MCF 10A (cell line): ENCODE data around the gene TXLNA. TPM values are rescaled to one million over a fixed set of nuclear protein-coding genes. Genes with fewer than 3 reads are reported as not detected.
A peak's percentile ranks its signal among the peaks of the same experiment; 100 is the strongest.

Experiments used
- BruUV-seq: library from RNA; stranded (reverse); fragments of 400-500 nt; replicated peaks from 2 replicates; lab custom pipeline; 2021; lab: Mats Ljungman, UMichigan
- CTCF ChIA-PET: fragments of 300-600 bp; sonication (Branson Sonifier 250); formaldehyde crosslinking; extraction: SDS; loops from one replicate; lab custom pipeline; 2021; ENCODE audit warnings: antibody characterized with exemption, inconsistent platforms; lab: Yijun Ruan, JAX
- POLR2A ChIA-PET: fragments of 300-600, 350-650 bp; sonication (Branson Sonifier 250); formaldehyde crosslinking; extraction: SDS; loops from one replicate; lab custom pipeline; 2020; ENCODE audit warnings: antibody characterized with exemption, inconsistent platforms; lab: Yijun Ruan, JAX
- DNase-seq: peaks from one replicate; pipeline ENCODE4 v3.0.0-alpha.2; 2018; ENCODE audit not compliant: unreplicated experiment
- H3K27ac Mint-ChIP-seq: one replicate; pipeline ENCODE4 v1.8.0; 2022; ENCODE audit warnings: mild to moderate bottlenecking, low read depth, mixed read lengths; ENCODE audit not compliant: unreplicated experiment
- H3K27me3 Mint-ChIP-seq: one replicate; pipeline ENCODE4 v1.8.0; 2022; ENCODE audit warnings: mixed read lengths; ENCODE audit not compliant: insufficient read depth, unreplicated experiment
- H3K36me3 Mint-ChIP-seq: one replicate; pipeline ENCODE4 v1.8.0; 2022; ENCODE audit warnings: mild to moderate bottlenecking, moderate library complexity, mixed read lengths; ENCODE audit not compliant: insufficient read depth, unreplicated experiment
- H3K4me1 Mint-ChIP-seq: one replicate; pipeline ENCODE4 v1.8.0; 2022; ENCODE audit warnings: mixed read lengths; ENCODE audit not compliant: insufficient read depth, unreplicated experiment
- H3K4me3 Mint-ChIP-seq: one replicate; pipeline ENCODE4 v1.8.0; 2022; ENCODE audit warnings: mild to moderate bottlenecking, moderate library complexity, mixed read lengths; ENCODE audit not compliant: unreplicated experiment
- H3K9me3 Mint-ChIP-seq: one replicate; pipeline ENCODE4 v1.8.0; 2022; ENCODE audit warnings: mixed read lengths; ENCODE audit not compliant: unreplicated experiment
- intact Hi-C: fragments of 100-400 bp; cut with micrococcal nuclease; formaldehyde crosslinking; loops from 2 replicates; pipeline ENCODE4 v1.14.1; 2022
- total RNA-seq: library from RNA; stranded (reverse); gene quantifications from 2 replicates; pipeline ENCODE4 v1.2.3, GENCODE V29; 2022
- TF ChIP-seq, protein P1 (sequence below): fragments of 200-600 bp; IDR thresholded peaks from one replicate; pipeline ENCODE4 v1.8.0; 2022; ENCODE audit warnings: antibody characterized with exemption, mild to moderate bottlenecking; ENCODE audit not compliant: unreplicated experiment

Gene TXLNA
- total RNA-seq, 1 experiment from 2014 or later, result 64.8 TPM

DNA sequence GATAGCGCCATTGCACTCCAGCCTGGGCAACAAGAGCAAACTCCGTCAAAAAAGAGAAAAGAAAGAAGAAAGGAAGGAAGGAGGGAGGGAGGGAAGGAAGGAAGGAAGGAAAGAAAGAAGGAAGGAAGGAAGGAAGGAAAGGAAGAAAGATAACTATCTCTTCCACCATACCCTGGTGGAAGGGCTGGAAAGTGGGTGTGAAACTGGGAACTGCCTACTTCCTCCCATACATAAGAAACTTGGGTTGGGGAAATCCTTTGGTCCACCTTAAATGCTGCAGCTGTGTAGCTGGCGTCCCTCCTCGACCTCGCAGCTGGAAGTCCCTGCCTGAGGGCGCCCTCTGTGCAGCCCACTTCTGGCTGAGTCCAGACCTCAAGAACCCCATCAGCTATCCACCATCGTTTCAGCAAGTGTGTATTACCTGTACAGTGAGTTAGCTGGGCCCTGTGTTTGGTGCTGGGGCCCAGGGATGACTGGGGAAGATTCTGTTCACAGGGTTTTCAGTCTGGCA is 62.9 kb downstream of the TXLNA start:
- intact Hi-C loops, result no loop called here
- Mint-ChIP-seq H3K4me3 (no peak overlapping the region), H3K36me3 (no peaks in the 10 kb centered on the region), H3K27me3 (no peaks in the 10 kb centered on the region), H3K27ac (no peak overlapping the region), H3K4me1 (peaks cover 9% of the 10 kb centered on the region), H3K9me3 (no peaks in the 10 kb centered on the region)
- TF ChIP-seq, protein P1, sequence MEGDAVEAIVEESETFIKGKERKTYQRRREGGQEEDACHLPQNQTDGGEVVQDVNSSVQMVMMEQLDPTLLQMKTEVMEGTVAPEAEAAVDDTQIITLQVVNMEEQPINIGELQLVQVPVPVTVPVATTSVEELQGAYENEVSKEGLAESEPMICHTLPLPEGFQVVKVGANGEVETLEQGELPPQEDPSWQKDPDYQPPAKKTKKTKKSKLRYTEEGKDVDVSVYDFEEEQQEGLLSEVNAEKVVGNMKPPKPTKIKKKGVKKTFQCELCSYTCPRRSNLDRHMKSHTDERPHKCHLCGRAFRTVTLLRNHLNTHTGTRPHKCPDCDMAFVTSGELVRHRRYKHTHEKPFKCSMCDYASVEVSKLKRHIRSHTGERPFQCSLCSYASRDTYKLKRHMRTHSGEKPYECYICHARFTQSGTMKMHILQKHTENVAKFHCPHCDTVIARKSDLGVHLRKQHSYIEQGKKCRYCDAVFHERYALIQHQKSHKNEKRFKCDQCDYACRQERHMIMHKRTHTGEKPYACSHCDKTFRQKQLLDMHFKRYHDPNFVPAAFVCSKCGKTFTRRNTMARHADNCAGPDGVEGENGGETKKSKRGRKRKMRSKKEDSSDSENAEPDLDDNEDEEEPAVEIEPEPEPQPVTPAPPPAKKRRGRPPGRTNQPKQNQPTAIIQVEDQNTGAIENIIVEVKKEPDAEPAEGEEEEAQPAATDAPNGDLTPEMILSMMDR, result no peak
- ChIA-PET POLR2A (interaction anchor here (0.6 kb wide), 2 partner anchors 36 to 52 kb away, joined by 3 read pairs; no protein-coding TSS in a partner anchor), CTCF (interaction anchor here (0.5 to 0.6 kb wide), 3 partner anchors 27 to 109 kb away, joined by 3 to 9 read pairs (median 4); no protein-coding TSS in a partner anchor)
- BruUV-seq, result no TSS peak
- no peak for DNase-seq

DNA sequence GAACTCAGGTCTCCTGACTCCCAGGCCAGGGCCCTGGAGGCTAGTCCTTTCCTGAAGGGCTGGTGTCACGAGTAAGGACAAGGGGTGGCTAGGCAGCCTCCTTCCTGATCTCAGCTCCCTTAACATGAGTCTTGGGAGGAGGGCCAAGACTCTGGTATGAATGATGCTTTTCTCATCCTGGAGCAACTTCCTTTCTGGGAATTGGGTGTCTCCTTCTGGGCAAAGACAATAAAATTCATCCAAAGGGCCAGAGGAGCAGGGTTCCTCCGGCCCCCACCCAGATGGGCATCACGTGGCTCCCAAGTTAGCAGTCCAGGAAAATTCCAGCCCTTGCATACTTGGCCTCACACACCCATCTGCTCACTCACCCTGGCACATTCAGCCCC is 67.4 kb downstream of the TXLNA start, which contains the start of gene FAM167B:
Gene FAM167B (plus strand): TSS at position 335 of the 386 bp plus-strand sequence. CDS start 200 bp downstream, outside the sequence.
- no peak within 1 kb of the TSS for H3K4me3 Mint-ChIP-seq
- POLR2A ChIA-PET, result no interaction called here
- BruUV-seq, result no TSS peak

DNA sequence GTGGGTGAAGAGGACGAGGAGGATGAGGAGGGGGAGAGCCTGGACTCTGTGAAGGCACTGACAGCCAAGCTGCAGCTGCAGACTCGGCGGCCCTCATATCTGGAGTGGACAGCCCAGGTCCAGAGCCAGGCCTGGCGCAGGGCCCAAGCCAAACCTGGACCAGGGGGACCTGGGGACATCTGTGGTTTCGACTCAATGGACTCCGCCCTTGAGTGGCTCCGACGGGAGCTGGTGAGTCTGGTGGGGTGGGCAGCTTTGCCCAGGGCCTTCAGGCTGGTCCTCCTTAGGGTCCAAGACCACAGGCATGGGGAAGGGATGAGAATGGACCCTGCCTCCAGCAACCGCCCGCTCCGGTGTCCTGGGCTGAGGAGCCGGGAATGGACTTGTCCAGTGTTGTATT is 68.0 kb downstream of the TXLNA start:
- H3K4me1 Mint-ChIP-seq, result peaks cover 7% of the 10 kb centered on the region
- H3K27me3 Mint-ChIP-seq, result no peaks in the 10 kb centered on the region
- no peaks in the 10 kb centered on the region for H3K36me3 Mint-ChIP-seq
- DNase-seq, result no peak
- H3K4me3 Mint-ChIP-seq, result no peak overlapping the region
- intact Hi-C loops, result no loop called here
- ChIA-PET CTCF (interaction anchor here (0.6 to 1.0 kb wide), 4 partner anchors 12 to 848 kb away, joined by 3 to 4 read pairs (median 4); no protein-coding TSS in a partner anchor), POLR2A (no interaction called here)
- H3K27ac Mint-ChIP-seq, result no peak overlapping the region
- H3K9me3 Mint-ChIP-seq, result no peaks in the 10 kb centered on the region
- BruUV-seq, result no TSS peak
- TF ChIP-seq, protein P1, result no peak

More for the DNA sequence above, 67.4 kb downstream of the TXLNA start, which contains the start of gene FAM167B:
- TF ChIP-seq, protein P1, result no peak
- no peaks in the 10 kb centered on the region for H3K36me3 Mint-ChIP-seq
- no peaks in the 10 kb centered on the region for H3K27me3 Mint-ChIP-seq
- peaks cover 7% of the 10 kb centered on the region for H3K4me1 Mint-ChIP-seq
- DNase-seq, result peak; percentile 45
- CTCF ChIA-PET, result interaction anchor here (0.7 to 2.1 kb wide), 2 partner anchors 31 to 77 kb away, joined by 3 to 9 read pairs; no protein-coding TSS in a partner anchor
- intact Hi-C loops, result no loop called here
- no peak within 1 kb of the TSS for H3K27ac Mint-ChIP-seq
- no peaks in the 10 kb centered on the region for H3K9me3 Mint-ChIP-seq

Other genes with a start within 250 kb of the TXLNA start
- 196 and 220 TPM in 2 replicates for gene PTP4A2, start 241.3 kb upstream of the TXLNA start, total RNA-seq
- 106 and 107 TPM in 2 replicates for gene KHDRBS1, start 165.8 kb upstream of the TXLNA start, total RNA-seq
- gene TMEM39B, start 106.7 kb upstream of the TXLNA start, total RNA-seq, result 15.0 and 22.3 TPM in 2 replicates
- gene KPNA6, start 71.6 kb upstream of the TXLNA start, total RNA-seq, result 86.9 and 109 TPM in 2 replicates
- gene CCDC28B, start 20.9 kb downstream of the TXLNA start, total RNA-seq, result 0.91 and 1.7 TPM in 2 replicates
- 1.8 and 1.9 TPM in 2 replicates for gene IQCC, start 26.0 kb downstream of the TXLNA start, total RNA-seq
- gene DCDC2B, start 29.4 kb downstream of the TXLNA start, total RNA-seq, result not detected in 2 replicates
- 22.2 and 27.3 TPM in 2 replicates for gene TMEM234, start 42.7 kb downstream of the TXLNA start, total RNA-seq
- gene EIF3I, start 42.7 kb downstream of the TXLNA start, total RNA-seq, result 253 and 259 TPM in 2 replicates
- gene FAM167B, start 67.5 kb downstream of the TXLNA start, total RNA-seq, result 0.34 TPM in 1 of 2 replicates, not detected in the other
- not detected in 2 replicates for gene LCK, start 71.6 kb downstream of the TXLNA start, total RNA-seq
- 39.7 and 62.9 TPM in 2 replicates for gene HDAC1, start 112.4 kb downstream of the TXLNA start, total RNA-seq
- 0.65 and 1.0 TPM in 2 replicates for gene MARCKSL1, start 156.6 kb downstream of the TXLNA start, total RNA-seq
- gene FAM229A, start 182.8 kb downstream of the TXLNA start, total RNA-seq, result 13.4 and 19.0 TPM in 2 replicates
- 2.0 and 2.3 TPM in 2 replicates for gene TSSK3, start 182.9 kb downstream of the TXLNA start, total RNA-seq
- 52.6 and 56.2 TPM in 2 replicates for gene BSDC1, start 214.8 kb downstream of the TXLNA start, total RNA-seq